Measurements from ENCODE around the gene SAG. TPM values are rescaled to one million over a fixed set of nuclear protein-coding genes. Genes with fewer than 3 reads are reported as not detected.

Gene SAG
- total and polyA plus RNA-seq, 9 of the 15 experiments (the other 6 are each of a cell fraction or from before 2014, with no cell fraction given): 0.04 to 0.64 (median 0.31) TPM; not detected in 5

DNA sequence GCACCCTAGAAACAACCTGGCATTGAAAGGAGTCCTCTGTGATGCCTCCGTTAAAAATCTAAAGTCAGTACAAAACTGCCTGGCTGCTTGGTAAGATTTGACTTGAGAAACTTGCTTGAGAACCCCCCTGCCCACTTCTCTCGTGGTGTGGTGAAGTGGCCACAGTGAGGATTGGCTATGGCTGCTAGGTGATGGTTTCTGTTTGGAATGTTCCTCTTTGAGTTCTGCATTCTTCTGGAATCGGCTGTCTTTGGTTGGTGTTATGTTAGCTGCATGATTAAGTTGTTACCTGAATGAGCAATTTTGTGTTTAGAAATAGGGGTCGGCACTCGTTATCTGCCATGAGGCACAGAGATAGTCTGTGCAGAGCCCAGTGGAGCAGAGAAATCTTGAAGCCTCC is 21.7 kb upstream of the SAG start:
- ChIA-PET CTCF (ENCODE audit: low intra/inter-chr PET ratio) (no interaction called here), POLR2A (no interaction called here)
- H3K4me2 ChIP-seq (ENCODE audit: insufficient read depth, low read length): no peak overlapping the region
- no peak overlapping the region for H3K9ac ChIP-seq (ENCODE audit: insufficient read depth in 1 of 2, low read depth in 2 of 2, low read length in 2 of 2)
- no peak overlapping the region for H3K27ac ChIP-seq (ENCODE audit: extremely low read depth, low read depth, low read length)
- H3K9me1 ChIP-seq (ENCODE audit: control insufficient read depth, insufficient read depth, low read length): no peaks in the 10 kb centered on the region
- FAIRE-seq (no peak), ATAC-seq (no peak), DNase-seq (ENCODE audit: extremely low read depth in 1 of 4, low spot score in 3 of 4) (no peak)
- intact Hi-C loops (cut with micrococcal nuclease): no loop called here
- no peaks in the 10 kb centered on the region; the same call in 1 of the 2 replicates for H3K9me3 ChIP-seq (replicated peaks; ENCODE audit: control insufficient read depth, insufficient read depth, low read depth, low read length)
- peaks cover 79% of the 10 kb centered on the region for H3K36me3 ChIP-seq (ENCODE audit: control insufficient read depth, insufficient read depth, low read length)
- no peaks in the 10 kb centered on the region for H3K27me3 ChIP-seq (ENCODE audit: control insufficient read depth in 2 of 2, insufficient read depth in 2 of 2, low read length in 2 of 2)
- no peak overlapping the region for H2AFZ ChIP-seq (ENCODE audit: low read depth, low read length)
- no peak overlapping the region for H3K4me3 ChIP-seq
- BruUV-seq (replicated peaks): no TSS peak
- H4K20me1 ChIP-seq (replicated peaks; ENCODE audit: control insufficient read depth, insufficient read depth, low read length): no peaks in the 10 kb centered on the region; the same call in 1 of the 2 replicates
- H3K79me2 ChIP-seq (ENCODE audit: control insufficient read depth, insufficient read depth, low read length): no peaks in the 10 kb centered on the region
- TF ChIP-seq CREBBP (IDR thresholded peaks at IDR 0.05; ENCODE audit: low read depth, low read length) (no peak), ZNF282 (CRISPR knock-in tag; IDR thresholded peaks at IDR 0.05) (no peak), CHCHD3 (CRISPR knock-in tag; IDR thresholded peaks at IDR 0.05) (no peak), KLF13 (tag; IDR thresholded peaks at IDR 0.05; ENCODE audit: borderline replicate concordance, low read depth) (no peak), CBFA2T2 (conservative IDR thresholded peaks at IDR 0.05) (no peak), SIN3A (IDR thresholded peaks at IDR 0.05; ENCODE audit: borderline replicate concordance in 2 of 2, control insufficient read depth in 1 of 2, low read depth in 2 of 2, low read length in 2 of 2) (no peak), ELF2 (CRISPR knock-in tag; IDR thresholded peaks at IDR 0.05) (no peak)
- TF ChIP-seq, protein P1, sequence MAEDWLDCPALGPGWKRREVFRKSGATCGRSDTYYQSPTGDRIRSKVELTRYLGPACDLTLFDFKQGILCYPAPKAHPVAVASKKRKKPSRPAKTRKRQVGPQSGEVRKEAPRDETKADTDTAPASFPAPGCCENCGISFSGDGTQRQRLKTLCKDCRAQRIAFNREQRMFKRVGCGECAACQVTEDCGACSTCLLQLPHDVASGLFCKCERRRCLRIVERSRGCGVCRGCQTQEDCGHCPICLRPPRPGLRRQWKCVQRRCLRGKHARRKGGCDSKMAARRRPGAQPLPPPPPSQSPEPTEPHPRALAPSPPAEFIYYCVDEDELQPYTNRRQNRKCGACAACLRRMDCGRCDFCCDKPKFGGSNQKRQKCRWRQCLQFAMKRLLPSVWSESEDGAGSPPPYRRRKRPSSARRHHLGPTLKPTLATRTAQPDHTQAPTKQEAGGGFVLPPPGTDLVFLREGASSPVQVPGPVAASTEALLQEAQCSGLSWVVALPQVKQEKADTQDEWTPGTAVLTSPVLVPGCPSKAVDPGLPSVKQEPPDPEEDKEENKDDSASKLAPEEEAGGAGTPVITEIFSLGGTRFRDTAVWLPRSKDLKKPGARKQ (CRISPR knock-in tag; IDR thresholded peaks at IDR 0.05): no peak
- TF ChIP-seq, protein P2, sequence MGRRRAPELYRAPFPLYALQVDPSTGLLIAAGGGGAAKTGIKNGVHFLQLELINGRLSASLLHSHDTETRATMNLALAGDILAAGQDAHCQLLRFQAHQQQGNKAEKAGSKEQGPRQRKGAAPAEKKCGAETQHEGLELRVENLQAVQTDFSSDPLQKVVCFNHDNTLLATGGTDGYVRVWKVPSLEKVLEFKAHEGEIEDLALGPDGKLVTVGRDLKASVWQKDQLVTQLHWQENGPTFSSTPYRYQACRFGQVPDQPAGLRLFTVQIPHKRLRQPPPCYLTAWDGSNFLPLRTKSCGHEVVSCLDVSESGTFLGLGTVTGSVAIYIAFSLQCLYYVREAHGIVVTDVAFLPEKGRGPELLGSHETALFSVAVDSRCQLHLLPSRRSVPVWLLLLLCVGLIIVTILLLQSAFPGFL (CRISPR knock-in tag; IDR thresholded peaks at IDR 0.05): no peak
- 85% methylated on average over 4 of the region's 5 CpGs for WGBS (ENCODE audit: insufficient coverage, low coverage, missing lambda C conversion rate)
- H3K4me1 ChIP-seq (replicated peaks in 1 of 2; ENCODE audit: control insufficient read depth in 2 of 2, insufficient read depth in 2 of 2, low read length in 2 of 2): no peaks in the 10 kb centered on the region
- in situ Hi-C loops (cut with MboI): no loop called here
